OCI-LY1 (cell line): Measurements from ENCODE around the gene RDH11.

Source experiments
- EZH2 ChIP-seq: fragments of 200-600 bp; sonication (generic), shearing (Covaris generic); IDR thresholded peaks from 2 replicates; pipeline ENCODE4 v1.8.0; 2017; ENCODE audit warnings: borderline replicate concordance, mixed run types, mild to moderate bottlenecking, antibody characterized with exemption, low read length, moderate library complexity, mixed read lengths
- TF ChIP-seq, protein P1 (sequence below): fragments of 200-600 bp; sonication (generic), shearing (Covaris generic); IDR thresholded peaks from 2 replicates; pipeline ENCODE4 v1.5.1; 2017; ENCODE audit warnings: mild to moderate bottlenecking, antibody characterized with exemption, low read length, moderate library complexity, mixed read lengths

DNA sequence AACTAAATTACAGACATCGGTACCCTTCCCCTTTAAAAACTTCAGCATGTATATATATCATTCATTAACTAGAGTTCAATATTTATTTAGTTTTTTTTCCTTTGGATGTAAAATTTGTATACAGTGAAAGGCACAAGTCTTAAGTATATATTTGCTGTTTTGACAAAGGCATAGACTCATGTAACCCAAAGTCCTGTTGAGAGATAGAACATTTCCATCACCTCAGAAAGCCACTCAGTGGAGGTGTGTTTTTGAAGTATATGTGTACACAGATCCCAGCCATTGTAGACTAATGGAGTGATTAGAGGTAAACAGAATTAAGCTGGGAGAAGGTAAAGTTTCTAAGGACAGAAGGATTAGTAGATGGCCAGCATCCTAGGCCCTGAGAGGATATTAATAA, 21.5 kb upstream of the RDH11 start:
- TF ChIP-seq EZH2 = no peak
- TF ChIP-seq, protein P1, sequence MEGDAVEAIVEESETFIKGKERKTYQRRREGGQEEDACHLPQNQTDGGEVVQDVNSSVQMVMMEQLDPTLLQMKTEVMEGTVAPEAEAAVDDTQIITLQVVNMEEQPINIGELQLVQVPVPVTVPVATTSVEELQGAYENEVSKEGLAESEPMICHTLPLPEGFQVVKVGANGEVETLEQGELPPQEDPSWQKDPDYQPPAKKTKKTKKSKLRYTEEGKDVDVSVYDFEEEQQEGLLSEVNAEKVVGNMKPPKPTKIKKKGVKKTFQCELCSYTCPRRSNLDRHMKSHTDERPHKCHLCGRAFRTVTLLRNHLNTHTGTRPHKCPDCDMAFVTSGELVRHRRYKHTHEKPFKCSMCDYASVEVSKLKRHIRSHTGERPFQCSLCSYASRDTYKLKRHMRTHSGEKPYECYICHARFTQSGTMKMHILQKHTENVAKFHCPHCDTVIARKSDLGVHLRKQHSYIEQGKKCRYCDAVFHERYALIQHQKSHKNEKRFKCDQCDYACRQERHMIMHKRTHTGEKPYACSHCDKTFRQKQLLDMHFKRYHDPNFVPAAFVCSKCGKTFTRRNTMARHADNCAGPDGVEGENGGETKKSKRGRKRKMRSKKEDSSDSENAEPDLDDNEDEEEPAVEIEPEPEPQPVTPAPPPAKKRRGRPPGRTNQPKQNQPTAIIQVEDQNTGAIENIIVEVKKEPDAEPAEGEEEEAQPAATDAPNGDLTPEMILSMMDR = no peak
